HEK293 (cell line): ENCODE measurements around the gene THSD4.

Experiments
- CTCF ChIA-PET: fragments of 350-600 bp; formaldehyde crosslinking; extraction: SDS; loops from one replicate; lab custom pipeline; 2021; ENCODE audit warnings: antibody characterized with exemption; lab: Yijun Ruan, JAX
- POLR2A ChIA-PET: fragments of 300-600 bp; formaldehyde crosslinking; extraction: SDS; loops from one replicate; lab custom pipeline; 2020; ENCODE audit warnings: antibody characterized with exemption, inconsistent platforms; lab: Yijun Ruan, JAX
- H3K27ac ChIP-seq: fragments of 200-500 bp; sonication (Bioruptor generic); 2 replicates; pipeline ENCODE4 v1.5.1; 2014; ENCODE audit warnings: low read depth, low read length, control low read depth, inconsistent platforms; ENCODE audit errors: extremely low read depth
- H3K36me3 ChIP-seq, 2 experiments: fragments of 200-500 bp in 1 of 2; sonication (Bioruptor generic) in 1 of 2; 1 replicate in 1 of 2; 2 replicates in 1 of 2; pipeline ENCODE4 v1.5.1; 2014 to 2017; ENCODE audit warnings: inconsistent platforms in 2 of 2, low read length in 2 of 2; ENCODE audit not compliant: control insufficient read depth in 2 of 2, insufficient read depth in 1 of 2
- H3K4me1 ChIP-seq: fragments of 200-500 bp; sonication (Bioruptor generic); 2 replicates; pipeline ENCODE4 v1.5.1; 2014; ENCODE audit warnings: mild to moderate bottlenecking, low read length, inconsistent platforms; ENCODE audit not compliant: control insufficient read depth, insufficient read depth
- H3K4me3 ChIP-seq: 2 replicates; pipeline ENCODE4 v1.5.1; 2011; ENCODE audit warnings: low read depth, mild to moderate bottlenecking, control low read depth, low read length, moderate library complexity
- H3K9me3 ChIP-seq: fragments of 200-500 bp; sonication (Bioruptor generic); 2 replicates; pipeline ENCODE4 v1.5.1; 2014; ENCODE audit warnings: low read depth, low read length, inconsistent platforms; ENCODE audit not compliant: control insufficient read depth, insufficient read depth
- GLI4 ChIP-seq: fragments of 450-650 bp; formaldehyde crosslinking; IDR thresholded peaks from 2 replicates; pipeline ENCODE4 v1.5.1; 2016; ENCODE audit warnings: missing biosample characterization, missing genetic modification characterization
- GLIS1 ChIP-seq: fragments of 450-650 bp; formaldehyde crosslinking; IDR thresholded peaks from 2 replicates; pipeline ENCODE4 v1.5.1; 2016; ENCODE audit warnings: missing biosample characterization, missing genetic modification characterization
- GLIS2 ChIP-seq: fragments of 450-650 bp; formaldehyde crosslinking; IDR thresholded peaks from 2 replicates; pipeline ENCODE4 v1.5.1; 2016; ENCODE audit warnings: missing biosample characterization, missing genetic modification characterization
- HOXD13 ChIP-seq: sonication (generic); formaldehyde crosslinking; IDR thresholded peaks from 2 replicates; pipeline ENCODE4 v1.8.0; 2022; ENCODE audit warnings: missing genetic modification reagents, borderline replicate concordance
- KLF7 ChIP-seq: fragments of 450-650 bp; formaldehyde crosslinking; IDR thresholded peaks from 2 replicates; pipeline ENCODE4 v1.5.1; 2016; ENCODE audit warnings: missing biosample characterization, missing genetic modification characterization, borderline replicate concordance
- REST ChIP-seq: fragments of 450-650 bp; formaldehyde crosslinking; IDR thresholded peaks from 2 replicates; pipeline ENCODE4 v1.5.1; 2016; ENCODE audit warnings: missing biosample characterization, missing genetic modification characterization
- SETDB1 ChIP-seq: IDR thresholded peaks from one replicate; pipeline ENCODE4 v1.6.1; 2017; ENCODE audit warnings: mild to moderate bottlenecking, low read length, moderate library complexity, mixed read lengths; ENCODE audit not compliant: insufficient read length
- SP7 ChIP-seq: fragments of 450-650 bp; formaldehyde crosslinking; IDR thresholded peaks from 2 replicates; pipeline ENCODE4 v1.5.1; 2016; ENCODE audit warnings: missing biosample characterization, missing genetic modification characterization
- ZBTB17 ChIP-seq: fragments of 450-650 bp; formaldehyde crosslinking; IDR thresholded peaks from 2 replicates; pipeline ENCODE4 v1.5.1; 2016; ENCODE audit warnings: missing biosample characterization, missing genetic modification characterization
- ZBTB49 ChIP-seq: fragments of 450-650 bp; formaldehyde crosslinking; IDR thresholded peaks from 2 replicates; pipeline ENCODE4 v1.5.1; 2016; ENCODE audit warnings: missing biosample characterization, missing genetic modification characterization, low read depth
- ZFP3 ChIP-seq: fragments of 450-650 bp; formaldehyde crosslinking; IDR thresholded peaks from 2 replicates; pipeline ENCODE4 v1.5.1; 2016; ENCODE audit warnings: low read depth, missing biosample characterization, missing genetic modification characterization
- ZFP69B ChIP-seq: fragments of 450-650 bp; formaldehyde crosslinking; IDR thresholded peaks from 2 replicates; pipeline ENCODE4 v1.5.1; 2016; ENCODE audit warnings: missing biosample characterization, missing genetic modification characterization
- ZNF114 ChIP-seq: fragments of 450-650 bp; formaldehyde crosslinking; IDR thresholded peaks from 2 replicates; pipeline ENCODE4 v1.5.0; 2017; ENCODE audit warnings: missing biosample characterization, missing genetic modification characterization
- ZNF138 ChIP-seq: fragments of 450-650 bp; formaldehyde crosslinking; IDR thresholded peaks from 2 replicates; pipeline ENCODE4 v1.5.1; 2016; ENCODE audit warnings: missing biosample characterization, missing genetic modification characterization, borderline replicate concordance
- ZNF175 ChIP-seq: fragments of 450-650 bp; formaldehyde crosslinking; IDR thresholded peaks from 2 replicates; pipeline ENCODE4 v1.5.1; 2016; ENCODE audit warnings: missing biosample characterization, missing genetic modification characterization
- ZNF184 ChIP-seq: fragments of 450-650 bp; IDR thresholded peaks from 2 replicates; pipeline ENCODE4 v1.5.1; 2018; ENCODE audit warnings: missing biosample characterization, mild to moderate bottlenecking, missing genetic modification characterization
- ZNF223 ChIP-seq: fragments of 450-650 bp; formaldehyde crosslinking; IDR thresholded peaks from 2 replicates; pipeline ENCODE4 v1.5.1; 2016; ENCODE audit warnings: missing biosample characterization, missing genetic modification characterization
- ZNF266 ChIP-seq: fragments of 450-650 bp; formaldehyde crosslinking; IDR thresholded peaks from 2 replicates; pipeline ENCODE4 v1.5.1; 2016; ENCODE audit warnings: missing biosample characterization, missing genetic modification characterization, low read depth
- ZNF335 ChIP-seq: fragments of 450-650 bp; formaldehyde crosslinking; conservative IDR thresholded peaks from 2 replicates; pipeline ENCODE4 v1.5.1; 2016; ENCODE audit warnings: missing biosample characterization, missing genetic modification characterization
- ZNF433 ChIP-seq: fragments of 450-650 bp; formaldehyde crosslinking; IDR thresholded peaks from 2 replicates; pipeline ENCODE4 v1.5.1; 2016; ENCODE audit warnings: missing biosample characterization, missing genetic modification characterization, low read depth
- ZNF473 ChIP-seq: fragments of 450-650 bp; formaldehyde crosslinking; IDR thresholded peaks from 2 replicates; pipeline ENCODE4 v1.5.1; 2017; ENCODE audit warnings: missing biosample characterization, missing genetic modification characterization
- ZNF571 ChIP-seq: fragments of 450-650 bp; formaldehyde crosslinking; IDR thresholded peaks from 2 replicates; pipeline ENCODE4 v1.5.0; 2017; ENCODE audit warnings: missing biosample characterization, missing genetic modification characterization
- ZNF610 ChIP-seq: fragments of 450-650 bp; formaldehyde crosslinking; IDR thresholded peaks from 2 replicates; pipeline ENCODE4 v1.5.1; 2016; ENCODE audit warnings: missing biosample characterization, missing genetic modification characterization, borderline replicate concordance
- ZNF654 ChIP-seq: fragments of 450-650 bp; formaldehyde crosslinking; IDR thresholded peaks from 2 replicates; pipeline ENCODE4 v1.5.1; 2016; ENCODE audit warnings: low read depth, missing biosample characterization, missing genetic modification characterization
- ZNF843 ChIP-seq: fragments of 450-650 bp; formaldehyde crosslinking; IDR thresholded peaks from 2 replicates; pipeline ENCODE4 v1.5.1; 2016; ENCODE audit warnings: missing biosample characterization, missing genetic modification characterization
- TF ChIP-seq, protein P1 (sequence below): fragments of 450-650 bp; formaldehyde crosslinking; IDR thresholded peaks from 2 replicates; pipeline ENCODE4 v1.5.1; 2016; ENCODE audit warnings: missing biosample characterization, missing genetic modification characterization

Gene THSD4

GRCh38 chr15:71218272-71218805 is 103.1 kb downstream of the THSD4 start:
- ChIA-PET POLR2A (interaction anchor here (0.7 kb wide), 1 partner anchor 64 kb away, joined by 3 read pairs; no protein-coding TSS in a partner anchor), CTCF (no interaction called here)
- TF ChIP-seq ZNF184 (no peak), ZNF175 (no peak), ZNF610 (tag by site-specific recombination) (no peak), SETDB1 (no peak), ZNF335 (no peak), REST (tag by site-specific recombination) (no peak)
- H3K27ac ChIP-seq = no peak overlapping the region
- no peak overlapping the region for H3K4me3 ChIP-seq
- H3K9me3 ChIP-seq = no peaks in the 10 kb centered on the region
- no peaks in the 10 kb centered on the region for H3K36me3 ChIP-seq
- H3K4me1 ChIP-seq = no peaks in the 10 kb centered on the region

- POLR2A ChIA-PET = no interaction called here
- H3K9me3 ChIP-seq = no peaks in the 10 kb centered on the region
- no peak overlapping the region for H3K4me3 ChIP-seq
- H3K27ac ChIP-seq = no peak overlapping the region
- TF ChIP-seq, protein P1, sequence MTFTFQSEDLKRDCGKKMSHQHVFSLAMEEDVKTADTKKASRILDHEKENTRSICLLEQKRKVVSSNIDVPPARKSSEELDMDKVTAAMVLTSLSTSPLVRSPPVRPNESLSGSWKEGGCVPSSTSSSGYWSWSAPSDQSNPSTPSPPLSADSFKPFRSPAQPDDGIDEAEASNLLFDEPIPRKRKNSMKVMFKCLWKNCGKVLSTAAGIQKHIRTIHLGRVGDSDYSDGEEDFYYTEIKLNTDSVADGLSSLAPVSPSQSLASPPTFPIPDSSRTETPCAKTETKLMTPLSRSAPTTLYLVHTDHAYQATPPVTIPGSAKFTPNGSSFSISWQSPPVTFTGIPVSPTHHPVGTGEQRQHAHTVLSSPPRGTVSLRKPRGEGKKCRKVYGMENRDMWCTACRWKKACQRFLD (tag by site-specific recombination) = no peak
- TF ChIP-seq ZNF223 (tag by site-specific recombination) = no peak
- no peak for TF ChIP-seq HOXD13 (CRISPR knock-in tag)
- TF ChIP-seq SP7 = no peak
- no peak for TF ChIP-seq ZNF654 (tag by site-specific recombination)
- no peak for TF ChIP-seq ZNF843
- TF ChIP-seq, all 188 proteins: peak for 0
- no peaks in the 10 kb centered on the region for H3K4me1 ChIP-seq
- no peaks in the 10 kb centered on the region for H3K36me3 ChIP-seq
- CTCF ChIA-PET = no interaction called here
Observed at GRCh38 chr15:71219101-71219500, 103.8 kb downstream of the THSD4 start.

GRCh38 chr15:71219645-71220044 is 104.4 kb downstream of the THSD4 start:
- TF ChIP-seq ZNF433 (tag by site-specific recombination) = no peak
- TF ChIP-seq KLF7 (tag by site-specific recombination) = no peak
- no peak for TF ChIP-seq GLIS2
- TF ChIP-seq ZNF473 (tag by site-specific recombination) = no peak
- no peak for TF ChIP-seq ZNF114 (tag by site-specific recombination)
- no peak for TF ChIP-seq ZNF266
- no peak for TF ChIP-seq GLI4
- no peak for TF ChIP-seq ZNF571 (tag by site-specific recombination)
- no peak for TF ChIP-seq ZFP3 (tag by site-specific recombination)
- TF ChIP-seq ZNF138 (tag by site-specific recombination) = no peak
- no peak for TF ChIP-seq ZBTB49 (tag by site-specific recombination)
- TF ChIP-seq ZFP69B (tag by site-specific recombination) = no peak
- no peak for TF ChIP-seq ZBTB17 (tag by site-specific recombination)
- TF ChIP-seq GLIS1 (tag by site-specific recombination) = no peak
- Histone ChIP-seq H3K4me3 (no peak overlapping the region), H3K4me1 (no peaks in the 10 kb centered on the region), H3K27ac (no peak overlapping the region), H3K9me3 (no peaks in the 10 kb centered on the region), H3K36me3 (no peaks in the 10 kb centered on the region)
- ChIA-PET POLR2A (no interaction called here), CTCF (no interaction called here)
